Liver (tissue), 9 donors: ENCODE measurements around the gene LHX2. TPM values are rescaled to one million over a fixed set of nuclear protein-coding genes. Genes with fewer than 3 reads are reported as not detected.
A peak's percentile ranks its signal among the peaks of the same experiment; 100 is the strongest.

ENCODE experiments used
- DNase-seq: peaks from one replicate; pipeline ENCODE4 v3.0.0-alpha.2; 2017; ENCODE audit warnings: low spot score
- H3K27ac ChIP-seq, 2 donors: one replicate each; pipeline ENCODE4 v1.7.0; 2013; ENCODE audit warnings: inconsistent platforms in 2 of 2, low read length in 2 of 2, control low read depth in 1 of 2, low read depth in 1 of 2, mild to moderate bottlenecking in 1 of 2
- H3K27me3 ChIP-seq, 4 donors: one replicate each; pipeline versions ENCODE4 v1.6.1 to v1.7.0; 2013; ENCODE audit warnings: low read length in 3 of 4, inconsistent platforms in 1 of 4, mild to moderate bottlenecking in 1 of 4, moderate library complexity in 1 of 4; ENCODE audit not compliant: control insufficient read depth in 4 of 4, insufficient read depth in 4 of 4
- H3K36me3 ChIP-seq, 4 donors: one replicate each; pipeline versions ENCODE4 v1.6.1 to v1.7.0; 2013; ENCODE audit warnings: low read length in 3 of 4, mild to moderate bottlenecking in 3 of 4, low read depth in 1 of 4, moderate library complexity in 1 of 4; ENCODE audit not compliant: control insufficient read depth in 4 of 4, insufficient read depth in 3 of 4
- H3K4me1 ChIP-seq, 4 donors: one replicate each; pipeline versions ENCODE4 v1.6.1 to v1.7.0; 2013; ENCODE audit warnings: low read length in 3 of 4, mild to moderate bottlenecking in 3 of 4, moderate library complexity in 1 of 4; ENCODE audit not compliant: control insufficient read depth in 4 of 4, insufficient read depth in 4 of 4
- H3K4me3 ChIP-seq, 3 donors: one replicate each; pipeline versions ENCODE4 v1.6.1 to v1.7.0; 2013; ENCODE audit warnings: low read length in 3 of 3, control low read depth in 1 of 3, low read depth in 1 of 3, mild to moderate bottlenecking in 1 of 3
- H3K9ac ChIP-seq, 2 donors: one replicate each; pipeline ENCODE4 v1.7.0; 2013; ENCODE audit warnings: low read length in 2 of 2, mild to moderate bottlenecking in 2 of 2, moderate library complexity in 2 of 2, control low read depth in 1 of 2, low read depth in 1 of 2
- H3K9me3 ChIP-seq, 4 donors: one replicate each; pipeline versions ENCODE4 v1.6.1 to v1.7.0; 2013; ENCODE audit warnings: low read length in 3 of 4; ENCODE audit not compliant: control insufficient read depth in 4 of 4
- EGR1 ChIP-seq, 2 donors: IDR thresholded peaks; 2 replicates each; pipeline ENCODE4 v1.6.1; 2016 to 2018; ENCODE audit warnings: antibody characterized with exemption in 2 of 2, low read depth in 2 of 2
- FOXA1 ChIP-seq: IDR thresholded peaks from 2 replicates; pipeline ENCODE4 v1.6.1; 2016; ENCODE audit warnings: antibody characterized with exemption
- FOXA2 ChIP-seq: IDR thresholded peaks from 2 replicates; pipeline ENCODE4 v1.6.1; 2016; ENCODE audit warnings: antibody characterized with exemption
- GABPA ChIP-seq, 2 donors: IDR thresholded peaks in 1 of 2; conservative IDR thresholded peaks in 1 of 2; 2 replicates each; pipeline ENCODE4 v1.6.1; 2016; ENCODE audit warnings: antibody characterized with exemption in 2 of 2, mild to moderate bottlenecking in 1 of 2, moderate library complexity in 1 of 2
- HNF4A ChIP-seq, 2 donors: conservative IDR thresholded peaks; 2 replicates each; pipeline ENCODE4 v1.6.1; 2016; ENCODE audit warnings: antibody characterized with exemption in 2 of 2, mild to moderate bottlenecking in 2 of 2
- HNF4G ChIP-seq: IDR thresholded peaks from 2 replicates; pipeline ENCODE4 v1.6.1; 2016; ENCODE audit warnings: antibody characterized with exemption
- JUND ChIP-seq, 2 donors: IDR thresholded peaks; 2 replicates each; pipeline ENCODE4 v1.6.1; 2016; ENCODE audit warnings: antibody characterized with exemption in 2 of 2
- NR2F2 ChIP-seq: IDR thresholded peaks from 2 replicates; pipeline ENCODE4 v1.6.1; 2016; ENCODE audit warnings: antibody characterized with exemption
- RAD21 ChIP-seq, 2 donors: IDR thresholded peaks; 2 replicates each; pipeline ENCODE4 v1.6.1; 2016; ENCODE audit warnings: antibody characterized with exemption in 2 of 2, mild to moderate bottlenecking in 2 of 2
- RXRA ChIP-seq, 2 donors: IDR thresholded peaks; 2 replicates each; pipeline ENCODE4 v1.6.1; 2017 to 2018; ENCODE audit warnings: antibody characterized with exemption in 2 of 2, mild to moderate bottlenecking in 1 of 2
- SP1 ChIP-seq: IDR thresholded peaks from 2 replicates; pipeline ENCODE4 v1.6.1; 2018; ENCODE audit warnings: antibody characterized with exemption, mild to moderate bottlenecking
- TAF1 ChIP-seq: conservative IDR thresholded peaks from 2 replicates; pipeline ENCODE4 v1.6.1; 2016; ENCODE audit warnings: antibody characterized with exemption, mild to moderate bottlenecking
- YY1 ChIP-seq: IDR thresholded peaks from 2 replicates; pipeline ENCODE4 v1.6.1; 2016; ENCODE audit warnings: antibody characterized with exemption, mild to moderate bottlenecking
- WGBS: extraction: QIAGEN DNeasy Blood & Tissue Kit; methylation state at CpG from one replicate; pipeline ENCODE4 v1.1.7; 2013; 5-methylcytosine and 5-hydroxymethylcytosine counted together
- polyA plus RNA-seq, 2 donors: library from polyadenylated mRNA; stranded (reverse) in 1 of 2; unstranded in 1 of 2; fragments of 200-250 nt in 1 of 2; fragments of >200 nt in 1 of 2; fragmentation: Nextera tagmentation in 1 of 2; extraction: Ambion mirVana in 1 of 2; gene quantifications; one replicate each; pipeline versions ENCODE4 v1.2.1 to v1.2.3, GENCODE V29; 2013 to 2015
- total RNA-seq, 2 donors: library from RNA; depleted of rRNA; stranded (reverse); fragments of >200 nt; gene quantifications; one replicate each; pipeline ENCODE4 v1.2.3, GENCODE V29; 2014
- TF ChIP-seq, protein P1 (sequence below): IDR thresholded peaks from 2 replicates; pipeline ENCODE4 v1.6.1; 2016; ENCODE audit warnings: antibody characterized with exemption
- TF ChIP-seq, protein P2 (sequence below): IDR thresholded peaks from 2 replicates; pipeline ENCODE4 v1.6.1; 2016; ENCODE audit warnings: antibody characterized with exemption, mild to moderate bottlenecking
- TF ChIP-seq, protein P3 (sequence below): IDR thresholded peaks from 2 replicates; pipeline ENCODE4 v1.6.1; 2016; ENCODE audit warnings: antibody characterized with exemption
- TF ChIP-seq, protein P4 (sequence below): IDR thresholded peaks from 2 replicates; pipeline ENCODE4 v1.6.1; 2016; ENCODE audit warnings: antibody characterized with exemption
- TF ChIP-seq, protein P5 (sequence below): fragments of 150-350 bp; IDR thresholded peaks from 2 replicates; pipeline ENCODE4 v1.5.1; 2017; ENCODE audit warnings: improper control_type of control experiment, low read depth, low read length; ENCODE audit not compliant: missing input control
- donor health status: healthy.
- donor health status: healthy.
- donor health status: healthy.
- donor health status: healthy.
- donor health status: healthy.

Gene LHX2
- total and polyA plus RNA-seq, 4 donors: 2.0 to 2.5 (median 2.1) TPM

DNA sequence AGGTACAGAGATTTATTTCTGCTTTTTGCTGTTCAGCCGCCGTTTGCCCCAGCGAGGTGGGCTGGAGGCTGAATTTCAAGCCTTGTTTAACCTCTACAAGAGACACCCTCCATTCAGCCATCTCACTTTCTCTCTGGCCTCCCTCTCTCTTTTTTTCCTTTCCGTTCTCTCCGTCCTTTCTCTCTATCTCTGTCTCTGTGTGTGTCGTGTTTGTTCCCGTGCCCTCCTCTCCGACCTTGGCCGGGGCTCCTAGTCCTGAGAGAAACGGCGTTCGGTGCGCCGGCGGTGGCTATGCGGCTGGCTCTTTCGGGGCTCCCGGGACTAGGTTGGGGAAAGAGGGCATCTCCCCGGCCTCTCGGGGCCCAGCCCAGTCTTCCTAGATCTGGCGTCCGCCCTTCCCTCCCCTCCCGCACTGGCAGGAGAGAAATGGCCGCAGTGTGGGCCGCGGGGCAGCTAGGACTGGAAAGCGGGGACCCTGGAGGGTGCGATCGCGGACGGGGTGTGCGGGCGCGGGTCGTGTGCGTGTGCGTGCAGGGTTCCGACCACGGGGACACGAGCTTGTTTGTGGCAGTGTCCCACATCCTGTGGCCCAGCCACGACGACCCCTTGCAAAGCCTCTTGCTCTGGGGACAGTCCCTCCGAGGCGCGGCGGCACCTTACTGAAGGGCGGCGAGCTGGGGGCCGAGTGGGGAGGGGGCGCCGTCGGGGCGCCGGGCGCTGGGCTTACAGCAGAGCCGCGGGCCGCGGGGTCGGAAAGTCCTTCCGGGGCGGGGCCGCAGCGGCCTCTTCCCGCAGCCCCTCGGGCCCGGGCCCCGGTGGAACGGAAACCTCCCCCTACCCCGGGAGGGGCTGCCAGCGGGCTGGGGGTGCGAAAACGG lies 5.7 kb downstream of the LHX2 start:
- Histone ChIP-seq H3K4me1 (peaks cover 17 to 43% (median 23%) of the 10 kb centered on the region in 4 donors), H3K4me3 (peak overlapping the region in 1 of 3 donors; percentile 38), H3K9ac (no peak overlapping the region), H3K9me3 (no peaks in the 10 kb centered on the region), H3K27ac (no peak overlapping the region), H3K27me3 (peaks cover 15 to 42% (median 25%) of the 10 kb centered on the region in 4 donors), H3K36me3 (no peaks in the 10 kb centered on the region)
- no peak for DNase-seq
- TF ChIP-seq RXRA (IDR thresholded peaks at IDR 0.05) (no peak), YY1 (no peak), RAD21 (IDR thresholded peaks at IDR 0.05) (no peak)
- 4% methylated on average over 73 of the region's 73 CpGs for WGBS

DNA sequence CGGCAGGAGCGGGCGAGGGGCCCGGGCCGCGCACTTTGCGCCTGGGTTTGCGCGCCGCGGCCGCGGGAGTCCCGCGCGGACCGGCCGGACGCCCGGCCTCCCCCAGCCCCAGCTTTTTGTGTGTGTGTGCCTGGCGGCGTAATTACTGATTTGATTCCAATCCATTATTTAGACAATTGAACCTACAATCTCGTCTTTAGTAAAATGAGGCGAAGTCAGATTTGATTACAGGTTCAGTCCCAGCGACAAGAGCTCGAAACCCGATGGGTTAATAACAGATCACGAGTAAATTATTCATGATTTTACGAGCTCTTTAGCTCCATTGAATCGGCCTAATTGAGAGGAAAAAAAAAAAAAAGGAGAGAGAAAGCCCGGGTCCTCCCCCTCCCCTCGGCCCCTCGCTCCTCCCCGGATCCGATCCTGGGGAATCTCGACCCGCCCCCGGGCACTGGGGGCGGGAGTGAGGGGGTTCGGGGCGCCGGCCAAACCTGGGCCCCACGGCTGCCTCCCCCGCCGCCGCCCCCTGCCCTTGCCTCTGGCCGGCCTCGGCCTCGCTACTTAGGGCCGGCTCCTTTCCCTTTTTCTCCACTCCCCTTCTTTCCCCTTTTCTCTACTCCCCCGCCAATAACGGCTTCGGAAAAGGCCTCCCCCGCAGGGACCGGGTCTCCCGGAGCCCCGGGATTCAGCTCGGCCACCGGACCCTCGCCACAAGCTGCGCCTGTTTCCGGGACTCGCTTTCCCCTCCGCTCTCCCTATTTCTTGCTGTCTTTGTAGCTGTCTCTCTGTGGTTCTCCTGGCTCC lies 6.6 kb downstream of the LHX2 start:
- peaks cover 12 to 34% (median 16%) of the 10 kb centered on the region in 4 donors for H3K4me1 ChIP-seq
- H3K4me3 ChIP-seq: peak overlapping the region in 1 of 3 donors; percentile 38
- H3K9me3 ChIP-seq: no peaks in the 10 kb centered on the region
- peak overlapping the region in 1 of 2 donors; percentile 15 for H3K27ac ChIP-seq
- H3K27me3 ChIP-seq: peaks cover 10 to 44% (median 26%) of the 10 kb centered on the region in 4 donors
- TF ChIP-seq RXRA (IDR thresholded peaks at IDR 0.05): no peak
- TF ChIP-seq, protein P1, sequence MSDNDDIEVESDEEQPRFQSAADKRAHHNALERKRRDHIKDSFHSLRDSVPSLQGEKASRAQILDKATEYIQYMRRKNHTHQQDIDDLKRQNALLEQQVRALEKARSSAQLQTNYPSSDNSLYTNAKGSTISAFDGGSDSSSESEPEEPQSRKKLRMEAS: no peak
- TF ChIP-seq, protein P2, sequence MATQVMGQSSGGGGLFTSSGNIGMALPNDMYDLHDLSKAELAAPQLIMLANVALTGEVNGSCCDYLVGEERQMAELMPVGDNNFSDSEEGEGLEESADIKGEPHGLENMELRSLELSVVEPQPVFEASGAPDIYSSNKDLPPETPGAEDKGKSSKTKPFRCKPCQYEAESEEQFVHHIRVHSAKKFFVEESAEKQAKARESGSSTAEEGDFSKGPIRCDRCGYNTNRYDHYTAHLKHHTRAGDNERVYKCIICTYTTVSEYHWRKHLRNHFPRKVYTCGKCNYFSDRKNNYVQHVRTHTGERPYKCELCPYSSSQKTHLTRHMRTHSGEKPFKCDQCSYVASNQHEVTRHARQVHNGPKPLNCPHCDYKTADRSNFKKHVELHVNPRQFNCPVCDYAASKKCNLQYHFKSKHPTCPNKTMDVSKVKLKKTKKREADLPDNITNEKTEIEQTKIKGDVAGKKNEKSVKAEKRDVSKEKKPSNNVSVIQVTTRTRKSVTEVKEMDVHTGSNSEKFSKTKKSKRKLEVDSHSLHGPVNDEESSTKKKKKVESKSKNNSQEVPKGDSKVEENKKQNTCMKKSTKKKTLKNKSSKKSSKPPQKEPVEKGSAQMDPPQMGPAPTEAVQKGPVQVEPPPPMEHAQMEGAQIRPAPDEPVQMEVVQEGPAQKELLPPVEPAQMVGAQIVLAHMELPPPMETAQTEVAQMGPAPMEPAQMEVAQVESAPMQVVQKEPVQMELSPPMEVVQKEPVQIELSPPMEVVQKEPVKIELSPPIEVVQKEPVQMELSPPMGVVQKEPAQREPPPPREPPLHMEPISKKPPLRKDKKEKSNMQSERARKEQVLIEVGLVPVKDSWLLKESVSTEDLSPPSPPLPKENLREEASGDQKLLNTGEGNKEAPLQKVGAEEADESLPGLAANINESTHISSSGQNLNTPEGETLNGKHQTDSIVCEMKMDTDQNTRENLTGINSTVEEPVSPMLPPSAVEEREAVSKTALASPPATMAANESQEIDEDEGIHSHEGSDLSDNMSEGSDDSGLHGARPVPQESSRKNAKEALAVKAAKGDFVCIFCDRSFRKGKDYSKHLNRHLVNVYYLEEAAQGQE: no peak
- TF ChIP-seq, protein P3, sequence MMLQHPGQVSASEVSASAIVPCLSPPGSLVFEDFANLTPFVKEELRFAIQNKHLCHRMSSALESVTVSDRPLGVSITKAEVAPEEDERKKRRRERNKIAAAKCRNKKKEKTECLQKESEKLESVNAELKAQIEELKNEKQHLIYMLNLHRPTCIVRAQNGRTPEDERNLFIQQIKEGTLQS: no peak
- no peak for TF ChIP-seq TAF1
- no peak for TF ChIP-seq HNF4G
- no peak for TF ChIP-seq YY1
- TF ChIP-seq EGR1 (IDR thresholded peaks at IDR 0.05; ENCODE audit: low read depth in 2 of 2): no peak
- no peak for TF ChIP-seq SP1
- TF ChIP-seq, protein P4, sequence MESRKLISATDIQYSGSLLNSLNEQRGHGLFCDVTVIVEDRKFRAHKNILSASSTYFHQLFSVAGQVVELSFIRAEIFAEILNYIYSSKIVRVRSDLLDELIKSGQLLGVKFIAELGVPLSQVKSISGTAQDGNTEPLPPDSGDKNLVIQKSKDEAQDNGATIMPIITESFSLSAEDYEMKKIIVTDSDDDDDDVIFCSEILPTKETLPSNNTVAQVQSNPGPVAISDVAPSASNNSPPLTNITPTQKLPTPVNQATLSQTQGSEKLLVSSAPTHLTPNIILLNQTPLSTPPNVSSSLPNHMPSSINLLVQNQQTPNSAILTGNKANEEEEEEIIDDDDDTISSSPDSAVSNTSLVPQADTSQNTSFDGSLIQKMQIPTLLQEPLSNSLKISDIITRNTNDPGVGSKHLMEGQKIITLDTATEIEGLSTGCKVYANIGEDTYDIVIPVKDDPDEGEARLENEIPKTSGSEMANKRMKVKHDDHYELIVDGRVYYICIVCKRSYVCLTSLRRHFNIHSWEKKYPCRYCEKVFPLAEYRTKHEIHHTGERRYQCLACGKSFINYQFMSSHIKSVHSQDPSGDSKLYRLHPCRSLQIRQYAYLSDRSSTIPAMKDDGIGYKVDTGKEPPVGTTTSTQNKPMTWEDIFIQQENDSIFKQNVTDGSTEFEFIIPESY: no peak
- TF ChIP-seq FOXA2: no peak
- TF ChIP-seq RAD21 (IDR thresholded peaks at IDR 0.05): no peak
- TF ChIP-seq HNF4A (conservative IDR thresholded peaks at IDR 0.05): no peak
- no peak for TF ChIP-seq FOXA1
- no peak for TF ChIP-seq JUND (IDR thresholded peaks at IDR 0.05)
- no peak for TF ChIP-seq NR2F2
- TF ChIP-seq, protein P5, sequence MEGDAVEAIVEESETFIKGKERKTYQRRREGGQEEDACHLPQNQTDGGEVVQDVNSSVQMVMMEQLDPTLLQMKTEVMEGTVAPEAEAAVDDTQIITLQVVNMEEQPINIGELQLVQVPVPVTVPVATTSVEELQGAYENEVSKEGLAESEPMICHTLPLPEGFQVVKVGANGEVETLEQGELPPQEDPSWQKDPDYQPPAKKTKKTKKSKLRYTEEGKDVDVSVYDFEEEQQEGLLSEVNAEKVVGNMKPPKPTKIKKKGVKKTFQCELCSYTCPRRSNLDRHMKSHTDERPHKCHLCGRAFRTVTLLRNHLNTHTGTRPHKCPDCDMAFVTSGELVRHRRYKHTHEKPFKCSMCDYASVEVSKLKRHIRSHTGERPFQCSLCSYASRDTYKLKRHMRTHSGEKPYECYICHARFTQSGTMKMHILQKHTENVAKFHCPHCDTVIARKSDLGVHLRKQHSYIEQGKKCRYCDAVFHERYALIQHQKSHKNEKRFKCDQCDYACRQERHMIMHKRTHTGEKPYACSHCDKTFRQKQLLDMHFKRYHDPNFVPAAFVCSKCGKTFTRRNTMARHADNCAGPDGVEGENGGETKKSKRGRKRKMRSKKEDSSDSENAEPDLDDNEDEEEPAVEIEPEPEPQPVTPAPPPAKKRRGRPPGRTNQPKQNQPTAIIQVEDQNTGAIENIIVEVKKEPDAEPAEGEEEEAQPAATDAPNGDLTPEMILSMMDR: no peak
- no peak for TF ChIP-seq GABPA (IDR thresholded peaks at IDR 0.05 in 1 of 2, conservative IDR thresholded peaks at IDR 0.05 in 1 of 2)
- H3K9ac ChIP-seq: no peak overlapping the region
- DNase-seq: no peak
- WGBS: 6% methylated on average over 64 of the region's 64 CpGs
- H3K36me3 ChIP-seq: no peaks in the 10 kb centered on the region
